ENCODE data around the gene CCT2.
"Not testable (repeated sequence)": the region's sequence is repeated elsewhere in the genome, so short reads cannot be mapped to it uniquely, and the experiment has no call there.

The CCT2 gene

DNA sequence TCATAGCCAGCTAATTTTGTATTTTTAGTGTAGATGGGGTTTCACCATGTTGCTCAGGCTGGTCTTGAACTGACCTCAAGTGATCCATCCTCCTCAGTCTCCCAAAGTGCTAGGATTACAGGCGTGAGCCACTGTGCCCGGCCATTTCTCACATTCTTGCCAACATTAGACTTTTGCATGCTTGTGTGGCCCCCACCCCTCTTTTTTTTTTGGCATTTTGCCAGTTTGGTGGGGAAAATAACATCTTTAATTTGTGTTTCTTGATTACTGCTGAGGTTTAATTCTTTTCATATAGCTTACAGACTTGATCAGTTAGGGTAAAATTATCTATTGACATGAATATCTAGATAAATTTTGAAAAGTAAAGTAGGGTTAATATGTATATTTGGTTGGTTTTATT lies 3.8 kb downstream of the CCT2 start:
- no peak for DNase-seq

GRCh38 chr12:69595689-69596088 lies 10.4 kb downstream of the CCT2 start:
- no peak for DNase-seq

- no peak for DNase-seq
These were observed 13.0 kb downstream of the CCT2 start for GRCh38 chr12:69598174-69598753.

- DNase-seq = no peak
These were observed 15.5 kb downstream of the CCT2 start for GRCh38 chr12:69600804-69601203.

DNA sequence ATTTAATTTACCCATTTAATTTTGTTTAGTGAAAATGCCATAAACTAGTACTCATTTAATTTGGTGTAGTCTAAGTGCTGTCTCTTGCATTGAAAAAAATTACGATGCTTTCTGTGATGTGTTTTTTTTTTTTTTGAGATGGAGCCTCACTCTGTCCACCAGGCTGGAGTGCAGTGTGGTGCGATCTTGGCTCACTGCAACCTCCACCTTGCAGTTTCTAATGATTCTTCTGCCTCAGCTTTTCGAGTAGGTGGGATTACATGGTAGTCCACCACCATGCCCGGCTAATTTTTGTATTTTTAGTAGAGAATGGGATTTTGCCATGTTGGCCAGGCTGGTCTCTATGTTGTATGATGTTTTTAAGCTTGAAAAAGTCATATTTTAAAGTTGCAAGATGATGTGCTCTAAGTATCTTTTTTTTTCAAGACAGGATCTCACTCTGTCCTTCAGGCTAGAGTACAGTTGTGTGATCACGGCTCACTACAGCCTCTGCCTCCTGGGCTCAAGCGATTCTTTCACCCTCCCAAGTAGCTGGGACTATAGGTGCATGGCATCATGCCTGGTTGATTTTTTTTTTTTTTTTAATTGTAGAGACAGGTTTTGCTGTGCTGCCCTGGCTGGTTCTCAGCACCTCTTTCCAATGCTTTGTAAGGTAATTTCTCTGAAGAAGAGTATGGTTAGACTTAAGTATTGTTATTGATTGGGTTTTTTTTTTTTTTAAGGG lies 16.9 kb downstream of the CCT2 start:
- DNase-seq = no peak

GRCh38 chr12:69602954-69603353 lies 17.7 kb downstream of the CCT2 start:
- no peak for DNase-seq

GRCh38 chr12:69603556-69603955 lies 18.3 kb downstream of the CCT2 start:
- DNase-seq = not testable (repeated sequence)

GRCh38 chr12:69604275-69604674 lies 19.0 kb downstream of the CCT2 start:
- not testable (repeated sequence) for DNase-seq

GRCh38 chr12:69608114-69608513 lies 22.9 kb downstream of the CCT2 start:
- no peak for DNase-seq

DNA sequence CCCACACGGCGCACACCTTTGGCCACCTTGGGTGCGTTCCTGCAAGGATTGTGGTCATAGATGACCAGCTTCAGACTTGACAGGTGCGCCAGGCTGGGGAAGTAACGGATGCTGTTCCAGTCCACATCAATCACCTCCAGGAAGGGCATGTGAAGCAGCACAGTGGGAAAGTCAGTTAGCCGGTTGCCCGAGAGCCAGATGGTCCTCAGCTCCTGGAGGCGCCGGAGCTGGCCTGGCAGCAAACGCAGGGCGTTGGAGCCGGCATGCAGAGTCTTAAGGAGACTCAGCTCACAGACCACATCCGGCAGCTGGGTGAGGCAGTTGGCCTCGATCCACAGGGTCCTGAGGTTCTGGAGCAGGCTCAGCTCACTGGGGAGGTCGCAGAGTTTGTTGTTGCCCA lies 24.9 kb downstream of the CCT2 start:
- DNase-seq = no peak

DNA sequence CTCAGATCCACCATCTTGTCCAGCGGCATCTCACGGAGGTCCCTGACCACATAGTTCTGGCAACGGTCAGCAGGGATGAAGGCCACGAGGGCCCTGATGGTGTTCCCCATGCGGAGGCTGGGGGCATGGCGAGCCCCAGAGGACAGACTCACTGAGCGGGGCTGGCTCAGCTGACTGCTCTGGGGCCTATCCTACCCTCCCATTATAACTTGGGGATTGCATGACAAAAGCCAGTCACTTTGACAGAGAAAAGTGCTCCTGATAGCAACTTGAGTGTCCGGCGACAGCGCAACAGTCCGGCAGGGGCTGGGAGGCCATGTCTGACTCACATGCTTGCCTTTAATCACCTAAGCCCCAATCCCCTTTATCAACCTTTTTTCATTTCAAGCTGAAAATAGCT lies 25.5 kb downstream of the CCT2 start, which contains the start of gene LRRC10:
Gene LRRC10 (minus strand): TSS at position 179 of the 400 bp plus-strand sequence. CDS start 69 bp downstream, at position 110.
- DNase-seq = no peak

DNA sequence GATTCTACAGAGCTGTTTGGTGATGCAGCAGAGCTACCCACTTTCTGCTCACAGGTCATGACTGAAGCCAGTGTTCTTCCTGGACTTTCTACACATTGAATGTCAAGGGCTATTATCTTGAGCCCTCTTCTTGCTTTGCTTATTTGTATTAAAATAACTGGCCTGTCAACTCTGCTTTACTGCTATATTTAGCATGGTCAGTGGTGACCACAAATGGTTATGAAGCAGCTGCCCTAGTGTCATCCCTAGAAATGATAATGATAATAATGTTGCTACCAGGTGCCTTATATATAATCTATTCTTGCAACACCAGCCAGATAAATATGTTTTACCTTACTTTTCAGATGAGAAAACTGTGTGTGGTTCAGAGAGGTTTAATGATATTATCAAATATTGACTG lies 28.1 kb downstream of the CCT2 start:
- no peak for DNase-seq

- DNase-seq = no peak
These were observed 30.8 kb downstream of the CCT2 start for GRCh38 chr12:69616025-69616424.

DNA sequence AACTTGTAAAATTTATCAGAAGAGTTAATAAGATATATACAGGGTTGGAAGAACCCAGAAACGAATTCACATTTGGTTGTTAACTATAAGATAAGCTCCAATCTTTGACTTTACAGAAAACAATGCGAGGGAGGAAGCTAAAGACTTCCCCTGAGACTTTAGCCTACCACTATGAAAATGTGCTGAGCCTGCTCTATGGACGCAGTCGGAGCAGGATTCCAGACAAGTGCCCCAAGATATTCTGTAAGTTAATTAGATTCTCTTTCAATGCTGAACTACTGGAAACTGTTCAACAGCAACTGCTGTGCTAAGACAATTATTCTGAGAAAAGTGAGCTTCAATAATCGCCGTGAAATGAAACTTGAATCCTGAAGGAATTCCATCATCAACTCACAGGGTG lies 33.8 kb downstream of the CCT2 start:
- no peak for DNase-seq

GRCh38 chr12:69620077-69620476 lies 34.8 kb downstream of the CCT2 start:
- DNase-seq = no peak

DNA sequence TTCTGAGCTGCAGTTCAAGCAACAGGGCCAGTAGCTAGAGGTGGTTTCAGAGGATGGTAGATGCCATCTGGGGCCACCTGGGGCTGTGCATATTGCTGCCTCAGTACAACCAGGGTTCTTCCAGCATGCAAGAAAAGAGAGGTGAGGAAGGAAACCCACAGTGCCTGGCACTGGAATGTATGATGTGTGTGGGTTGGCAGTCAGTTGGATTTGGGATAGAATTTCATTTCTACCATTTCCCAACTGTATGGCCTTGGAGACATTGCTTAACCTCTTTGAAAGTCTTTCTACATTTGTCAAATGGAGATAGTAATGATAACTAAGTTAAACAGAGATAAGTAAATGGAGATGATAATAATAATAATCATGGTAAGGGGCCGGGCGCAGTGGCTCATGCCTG lies 35.7 kb downstream of the CCT2 start:
- no peak for DNase-seq

DNA sequence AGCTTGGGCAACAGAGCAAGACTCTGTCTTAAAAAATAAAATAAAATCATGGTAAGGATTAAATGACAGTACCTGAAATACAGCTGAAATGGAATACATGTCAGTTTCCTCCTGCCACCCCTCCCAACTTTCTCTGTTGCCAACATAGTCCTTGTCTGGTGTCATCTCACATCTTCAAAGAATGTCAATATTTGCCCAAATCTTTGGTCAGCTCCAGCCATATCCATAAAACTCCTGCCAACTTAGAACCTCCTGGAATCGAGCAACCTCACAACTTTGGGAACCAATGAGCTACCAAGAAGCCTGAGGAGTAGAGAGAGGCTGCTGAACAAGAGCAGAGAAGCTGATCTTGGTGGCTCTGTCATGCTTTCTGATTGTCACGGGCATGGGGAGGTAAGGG lies 36.3 kb downstream of the CCT2 start:
- no peak for DNase-seq

- no peak for DNase-seq
These were observed 38.7 kb downstream of the CCT2 start for GRCh38 chr12:69623970-69624369.

- DNase-seq = no peak
These were observed 42.2 kb downstream of the CCT2 start for GRCh38 chr12:69627501-69627900.

DNA sequence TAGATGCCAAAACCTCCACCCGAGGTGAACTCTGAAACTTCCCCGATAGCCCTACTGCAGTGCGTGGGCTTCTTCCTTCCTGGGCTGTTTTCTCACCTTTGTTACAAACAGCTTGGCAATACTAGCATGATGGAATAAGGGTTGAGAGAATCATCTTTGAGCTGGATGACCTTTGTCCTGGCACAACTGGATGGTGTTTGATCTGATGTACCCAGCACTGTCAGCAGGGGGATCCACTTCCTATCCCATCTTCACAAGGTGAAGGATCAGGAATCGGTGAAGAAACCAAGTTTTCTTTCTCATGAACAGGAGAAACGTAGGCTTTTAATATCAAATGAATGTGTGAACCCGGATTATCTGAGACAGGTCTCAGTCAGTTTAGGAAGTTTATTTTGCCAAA lies 44.9 kb downstream of the CCT2 start:
- no peak for DNase-seq

DNA sequence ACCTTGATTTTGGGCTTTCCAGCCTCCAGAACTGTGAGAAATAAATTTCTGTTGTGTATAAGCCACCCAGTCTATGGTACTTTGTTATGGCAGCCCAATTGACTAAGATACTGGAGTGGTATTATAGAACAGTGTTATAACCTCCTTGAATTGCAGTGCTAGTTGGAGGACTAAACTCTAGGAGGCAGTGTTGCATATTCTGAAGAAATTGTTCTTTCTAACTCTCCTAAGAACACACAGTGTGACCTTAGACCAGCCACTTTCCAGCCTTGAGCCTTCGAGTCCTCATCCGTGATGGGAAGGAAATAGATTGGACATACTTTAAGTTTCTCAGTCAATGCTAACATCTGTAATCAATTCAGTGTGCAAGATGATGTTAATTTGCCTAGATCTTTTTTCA lies 47.8 kb downstream of the CCT2 start:
- no peak for DNase-seq

GRCh38 chr12:69639400-69640016 lies 54.2 kb downstream of the CCT2 start:
- peak; percentile 63 for DNase-seq

GRCh38 chr12:69641546-69641945 lies 56.3 kb downstream of the CCT2 start:
- DNase-seq = no peak

GRCh38 chr12:69642531-69642930 lies 57.3 kb downstream of the CCT2 start:
- no peak for DNase-seq

Data from CD4-positive, alpha-beta T cell treated with Interleukin-21 for 1 hour (primary cell).